OCI-M2 (cell line): Measurements from ENCODE around the gene ACSF3.
"Not testable (repeated sequence)": the region's sequence is repeated elsewhere in the genome, so short reads cannot be mapped to it uniquely, and the experiment has no call there.

Source experiments
- DNase-seq: peaks from one replicate; lab custom pipeline; 2025; ENCODE audit not compliant: unreplicated experiment; lab: John Stamatoyannopoulos, UW

Gene ACSF3

DNA sequence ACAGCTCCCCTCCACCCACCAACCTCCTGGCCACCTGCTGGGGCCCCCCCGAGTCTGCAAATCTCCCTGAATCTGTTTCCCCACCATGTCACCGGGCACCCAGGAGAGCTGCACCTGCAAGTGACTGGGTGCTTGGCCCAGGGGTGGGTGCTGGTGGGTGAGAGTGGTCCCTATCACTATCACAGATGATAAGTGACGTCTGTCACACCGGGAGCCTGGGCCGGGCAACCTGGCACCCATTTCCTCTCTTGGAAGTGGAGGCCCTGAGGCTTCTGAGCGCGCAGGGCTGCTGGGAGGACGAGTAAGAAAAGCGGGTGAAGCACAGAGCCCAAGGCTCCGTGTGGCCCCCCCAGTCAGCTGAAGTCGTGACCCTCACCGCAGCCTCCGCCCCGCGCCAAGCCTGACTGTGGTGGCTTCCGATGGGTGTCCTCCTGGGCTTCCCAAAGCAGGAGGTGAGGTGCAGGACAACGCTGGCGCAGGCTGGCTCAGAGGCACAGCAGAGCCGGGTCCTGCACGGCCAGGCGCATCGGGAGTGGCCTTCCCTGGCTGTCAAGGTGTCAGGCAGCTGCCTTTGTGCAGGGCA, 21.0 kb upstream of the ACSF3 start:
- DNase-seq, result no peak

DNA sequence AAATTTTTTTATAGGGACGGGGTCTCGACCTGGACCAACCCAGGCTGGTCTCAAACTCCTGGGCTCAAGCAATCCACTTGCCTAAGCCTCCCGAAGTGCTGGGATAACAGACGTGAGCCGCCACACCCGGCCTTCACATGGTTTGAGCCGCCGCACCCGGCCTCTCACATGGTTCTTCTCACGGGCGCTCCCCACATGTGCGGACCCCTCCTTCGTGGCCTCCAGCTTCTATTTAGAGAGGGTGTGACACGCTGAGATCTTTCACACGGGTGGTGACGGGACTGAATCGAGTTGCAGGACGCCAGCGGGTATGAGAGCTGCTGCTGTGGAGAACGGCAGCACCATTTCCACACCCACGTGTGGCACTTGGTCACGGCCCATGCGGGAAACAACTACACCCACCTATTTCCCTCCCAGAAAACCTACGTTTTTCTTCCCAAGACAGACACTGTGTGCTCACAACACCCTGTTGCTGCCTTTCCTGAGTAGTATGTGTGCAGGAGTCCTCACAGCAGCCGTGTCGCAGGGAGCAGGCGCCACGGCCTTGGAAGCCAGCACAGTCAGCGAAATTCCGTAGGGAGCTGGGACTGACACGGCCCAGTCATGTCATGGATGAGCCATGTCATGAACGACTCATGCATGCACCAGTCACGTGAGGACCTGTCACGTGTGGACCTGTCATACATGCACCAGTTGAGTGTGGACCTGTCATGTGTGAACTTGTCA, 20.1 kb upstream of the ACSF3 start:
- no peak for DNase-seq

DNA sequence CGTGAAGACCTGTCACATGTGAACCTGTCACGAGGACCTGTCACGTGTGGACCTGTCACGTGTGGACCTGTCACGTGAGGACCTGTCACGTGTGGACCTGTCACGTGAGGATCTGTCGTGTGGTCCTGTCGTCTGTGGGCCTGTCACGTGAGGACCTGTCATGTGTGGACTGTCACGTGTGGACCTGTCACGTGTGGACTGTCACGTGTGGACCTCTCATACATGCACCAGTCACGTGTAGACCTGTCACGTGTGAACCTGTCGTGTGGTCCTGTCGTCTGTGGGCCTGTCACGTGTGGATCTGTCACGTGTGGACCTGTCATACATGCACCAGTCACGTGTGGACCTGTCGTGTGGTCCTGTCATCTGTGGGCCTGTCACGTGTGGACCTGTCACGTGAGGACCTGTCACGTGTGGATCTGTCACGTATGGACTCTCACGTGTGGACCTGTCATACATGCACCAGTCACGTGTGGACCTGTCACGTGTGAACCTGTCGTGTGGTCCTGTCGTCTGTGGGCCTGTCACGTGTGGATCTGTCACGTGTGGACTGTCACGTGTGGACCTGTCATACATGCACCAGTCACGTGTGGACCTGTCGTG, 19.5 kb upstream of the ACSF3 start:
- DNase-seq, result not testable (repeated sequence)

DNA sequence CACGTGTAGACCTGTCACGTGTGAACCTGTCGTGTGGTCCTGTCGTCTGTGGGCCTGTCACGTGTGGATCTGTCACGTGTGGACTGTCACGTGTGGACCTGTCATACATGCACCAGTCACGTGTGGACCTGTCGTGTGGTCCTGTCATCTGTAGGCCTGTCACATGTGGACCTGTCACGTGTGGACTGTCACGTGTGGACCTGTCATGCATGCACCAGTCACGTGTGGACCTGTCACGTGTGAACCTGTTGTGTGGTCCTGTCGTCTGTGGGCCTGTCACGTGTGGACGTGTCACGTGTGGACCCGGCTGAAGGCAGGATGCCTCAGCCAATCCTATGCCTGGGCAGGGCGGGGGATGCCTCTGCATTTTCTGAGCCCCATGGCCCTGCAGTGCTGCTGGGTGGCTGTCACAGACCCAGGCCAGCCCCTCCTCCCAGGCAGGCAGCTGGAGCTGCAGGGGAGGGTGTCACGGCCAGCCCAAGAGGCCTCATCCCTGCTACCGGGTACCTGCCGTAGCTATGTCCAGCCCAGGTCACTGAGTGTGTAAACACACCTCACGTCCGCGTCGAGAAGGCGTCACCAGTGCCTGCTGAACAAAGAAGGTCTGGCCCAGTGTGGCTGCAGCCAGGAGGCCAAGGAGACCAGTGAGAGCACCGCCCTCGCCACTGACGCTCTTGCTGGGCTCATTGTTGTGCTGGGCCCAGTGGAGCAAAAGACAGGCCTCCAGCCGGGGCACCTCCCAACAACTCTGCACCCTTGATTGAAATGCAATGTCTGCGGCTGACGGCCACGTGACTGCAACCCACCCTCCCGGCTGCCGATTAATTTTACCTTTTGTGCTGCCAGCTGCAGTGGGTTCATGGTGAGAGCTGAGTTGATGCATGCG, 18.6 kb upstream of the ACSF3 start:
- DNase-seq, result no peak

DNA sequence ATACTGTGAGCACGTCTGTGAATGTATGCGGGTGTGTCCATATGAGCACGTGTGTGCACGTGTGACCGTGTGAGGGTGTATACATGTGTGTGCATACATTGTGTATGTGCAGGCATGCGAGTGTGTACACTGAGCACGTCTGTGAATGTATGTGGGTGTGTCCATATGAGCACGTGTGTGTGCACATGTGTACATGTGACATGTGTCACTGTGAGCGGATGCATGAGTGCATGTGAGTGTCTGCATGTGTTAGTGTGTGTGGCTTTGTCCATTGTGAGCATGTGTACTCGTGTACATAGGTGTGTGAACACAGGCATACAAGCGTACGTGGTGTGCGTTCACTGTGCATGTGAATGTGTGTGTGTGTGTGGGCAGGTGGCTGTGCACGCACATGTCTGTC, 17.5 kb upstream of the ACSF3 start:
- DNase-seq, result no peak

- no peak for DNase-seq
These were observed 16.6 kb upstream of the ACSF3 start for GRCh38 chr16:89077076-89077475.

DNA sequence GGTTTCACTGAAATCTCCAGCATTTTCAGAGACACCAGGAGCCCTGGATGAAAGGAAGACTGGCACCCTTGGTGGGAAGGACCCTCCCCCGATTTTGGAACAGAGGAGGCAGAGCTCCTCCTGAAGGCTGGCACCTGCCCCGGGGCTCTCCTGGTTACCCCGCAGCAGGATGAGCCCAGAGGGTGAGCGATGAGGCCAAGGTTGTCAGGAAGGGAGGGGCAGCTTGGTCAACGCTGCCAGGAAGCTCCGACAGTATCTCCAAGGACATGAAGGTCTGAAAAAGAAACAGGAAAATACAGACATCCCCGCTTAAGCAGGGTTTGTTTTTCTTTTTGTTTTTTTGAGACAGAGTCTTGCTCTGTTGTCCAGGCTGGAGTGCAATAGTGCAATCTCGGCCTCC, 15.5 kb upstream of the ACSF3 start:
- no peak for DNase-seq

DNA sequence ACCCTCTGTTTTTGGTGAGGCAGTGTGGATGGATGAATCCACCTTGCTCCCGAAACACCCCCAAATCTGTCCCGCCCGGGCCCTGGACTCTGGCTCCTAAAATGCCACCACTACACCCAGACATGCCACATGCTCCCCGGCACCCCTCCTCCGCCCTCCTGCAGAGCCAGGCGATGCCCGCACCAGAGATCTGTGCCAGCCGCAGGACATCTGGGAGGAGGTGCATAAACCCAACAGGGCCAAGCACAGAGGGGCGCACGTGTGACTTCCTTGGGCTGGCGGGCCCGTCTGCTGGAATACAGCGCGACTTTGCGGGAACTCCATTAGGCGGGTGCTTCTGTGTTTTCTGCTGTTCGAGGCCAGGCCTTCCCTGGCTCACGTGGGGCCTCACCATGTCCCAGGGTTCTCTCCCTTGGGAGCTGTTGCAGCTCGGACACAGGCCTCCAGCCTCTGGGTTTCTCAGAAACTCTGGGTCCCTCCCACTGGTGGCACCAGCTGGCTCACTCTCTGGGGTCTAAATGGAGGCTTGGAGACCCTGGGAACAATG, 14.1 kb upstream of the ACSF3 start:
- no peak for DNase-seq

- DNase-seq, result no peak
These were observed 13.3 kb upstream of the ACSF3 start for GRCh38 chr16:89080196-89080853.

- DNase-seq, result no peak
These were observed 12.1 kb upstream of the ACSF3 start for GRCh38 chr16:89081556-89081955.

DNA sequence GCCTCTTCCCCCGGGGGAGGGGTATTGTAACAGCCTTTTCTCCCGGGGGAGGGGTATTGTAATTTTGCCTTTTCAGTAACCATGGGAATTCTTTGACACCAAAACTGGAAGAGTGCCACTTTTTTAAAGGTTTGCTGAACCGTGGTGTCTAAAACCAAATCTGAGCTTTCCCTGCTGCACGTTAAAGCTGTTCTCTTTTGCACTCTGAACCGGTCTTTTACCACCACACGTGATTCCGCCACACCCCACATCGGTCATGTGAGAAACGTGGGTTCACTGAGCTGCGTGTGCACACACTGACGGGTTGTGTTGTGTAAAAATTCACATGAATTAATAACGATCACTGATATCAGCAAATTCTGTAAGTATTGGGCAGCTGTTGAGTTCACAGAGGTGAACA, 9.2 kb upstream of the ACSF3 start:
- DNase-seq, result no peak

DNA sequence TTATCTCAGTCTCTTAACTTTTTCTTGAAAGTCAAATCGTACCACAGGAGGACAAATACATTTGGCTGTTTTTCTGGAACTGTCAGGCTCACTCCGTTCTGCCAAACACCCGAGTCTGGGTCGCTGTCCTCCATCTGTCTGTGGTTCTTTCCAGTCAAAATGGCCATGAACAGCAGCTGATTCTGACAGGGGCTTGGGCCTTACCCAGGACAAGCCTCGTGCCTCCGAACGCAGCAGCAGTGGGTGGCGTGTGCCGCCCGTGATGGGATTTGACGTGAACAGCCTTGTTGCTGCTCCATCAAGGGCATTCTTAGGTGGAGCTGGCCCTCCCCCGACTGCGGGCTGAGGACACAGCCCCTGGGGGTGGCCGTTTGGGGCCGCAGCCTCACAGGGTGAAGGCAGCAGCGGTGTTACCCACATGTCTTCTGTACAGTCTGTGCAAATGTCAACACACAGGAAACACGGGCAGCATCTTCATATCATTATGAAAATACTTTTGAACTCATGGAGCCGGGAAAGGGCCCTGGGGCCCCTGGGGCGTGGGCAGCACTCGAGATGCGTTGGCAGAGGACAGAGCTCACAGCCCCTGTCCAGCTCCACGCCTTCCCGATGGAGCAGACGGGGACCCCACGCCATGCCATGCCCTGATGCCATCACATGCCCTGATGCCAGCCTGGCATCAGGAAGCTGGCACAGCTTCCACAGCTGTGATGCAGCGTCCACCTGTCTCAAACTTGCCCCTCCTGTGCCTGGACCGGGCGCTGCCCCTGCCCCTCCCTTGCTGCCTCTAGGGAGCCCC, 8.6 kb upstream of the ACSF3 start:
- DNase-seq, result no peak

DNA sequence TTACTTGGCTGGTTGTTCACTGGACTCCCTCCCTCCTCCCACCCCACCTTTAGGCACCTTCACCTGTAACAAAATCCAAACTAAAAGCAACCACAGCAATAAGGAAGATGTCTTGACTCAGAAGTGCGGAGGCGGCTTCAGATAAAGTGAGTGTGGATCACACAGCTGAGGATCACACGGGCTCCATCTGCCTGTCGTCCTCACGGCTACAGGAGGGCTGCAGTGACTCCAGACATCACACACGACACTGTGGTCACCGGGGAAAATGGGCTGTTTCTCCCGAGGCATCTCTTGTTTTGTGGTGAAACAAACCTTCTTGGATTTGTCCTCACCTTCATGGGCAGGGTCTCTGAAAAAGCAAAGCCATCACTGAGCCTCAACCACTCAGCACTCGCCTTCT, 7.9 kb upstream of the ACSF3 start:
- DNase-seq, result no peak

DNA sequence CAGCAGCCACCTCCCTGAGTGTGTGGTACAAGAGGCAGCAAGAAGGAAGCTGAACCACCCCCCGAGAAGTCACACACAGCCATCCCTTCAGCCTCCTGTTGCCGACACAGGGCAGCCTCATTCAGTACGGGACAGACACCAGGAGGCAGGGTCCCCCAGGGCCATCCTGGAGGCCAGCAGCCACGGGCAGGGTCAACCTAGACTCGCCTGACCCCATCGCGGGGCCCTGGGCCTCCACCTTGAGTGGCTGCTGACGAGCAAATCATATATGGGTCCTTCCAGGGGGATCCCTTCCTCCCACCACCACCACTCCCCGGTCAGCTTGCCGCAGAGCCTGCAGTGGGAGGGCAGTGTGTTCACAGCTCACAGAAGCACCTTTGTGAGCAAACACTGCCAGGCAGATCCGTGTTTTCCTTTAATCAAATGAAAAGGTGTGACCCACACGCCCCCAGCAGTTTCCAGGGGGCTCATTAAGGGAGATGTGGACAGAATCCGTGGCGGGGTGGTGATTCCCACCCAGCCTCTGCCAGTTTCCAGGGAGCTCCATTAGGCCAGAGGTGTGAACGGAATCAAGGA, 5.6 kb upstream of the ACSF3 start:
- DNase-seq, result no peak

DNA sequence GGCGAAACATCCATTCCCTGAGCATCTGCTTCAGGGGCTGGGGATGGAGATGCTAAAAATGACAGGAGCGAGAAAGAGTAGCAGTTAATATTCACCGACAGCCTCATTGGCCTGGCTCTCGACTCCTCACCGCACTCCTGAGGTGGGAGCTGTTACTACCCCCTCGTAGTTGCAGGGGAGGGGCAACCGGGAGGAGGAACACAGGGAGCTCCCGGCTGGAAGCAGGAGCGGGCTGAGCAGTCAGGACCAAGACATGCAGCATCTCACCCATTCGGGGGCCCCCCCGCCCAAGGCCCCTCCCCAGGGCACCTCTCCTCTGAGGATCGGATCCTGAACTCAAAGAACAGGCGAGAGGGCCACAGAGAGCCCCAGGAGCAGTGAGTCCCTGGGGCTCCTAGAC, 4.5 kb upstream of the ACSF3 start:
- DNase-seq, result no peak

DNA sequence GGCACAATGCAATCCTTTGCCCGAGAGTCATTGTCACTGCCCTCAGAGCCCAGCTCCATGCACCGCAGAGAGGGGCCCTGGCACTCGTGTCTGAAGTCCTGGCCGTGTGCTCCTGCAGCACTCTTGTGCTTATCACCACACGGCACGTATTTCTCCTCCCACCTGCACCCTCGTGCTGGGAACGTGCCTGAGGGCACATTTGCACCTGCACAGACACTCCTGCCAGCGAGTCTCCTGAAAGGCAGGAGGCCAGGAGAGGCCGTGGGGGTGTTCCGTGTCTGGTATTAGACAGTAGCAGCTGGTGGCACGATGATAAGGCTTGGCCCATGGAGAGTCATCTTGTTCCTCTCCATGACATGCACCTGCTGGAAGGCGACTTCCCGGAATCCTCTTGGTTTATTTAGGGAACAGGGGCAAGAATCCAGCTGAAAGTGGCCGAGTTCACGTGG, 3.4 kb upstream of the ACSF3 start:
- DNase-seq, result no peak

DNA sequence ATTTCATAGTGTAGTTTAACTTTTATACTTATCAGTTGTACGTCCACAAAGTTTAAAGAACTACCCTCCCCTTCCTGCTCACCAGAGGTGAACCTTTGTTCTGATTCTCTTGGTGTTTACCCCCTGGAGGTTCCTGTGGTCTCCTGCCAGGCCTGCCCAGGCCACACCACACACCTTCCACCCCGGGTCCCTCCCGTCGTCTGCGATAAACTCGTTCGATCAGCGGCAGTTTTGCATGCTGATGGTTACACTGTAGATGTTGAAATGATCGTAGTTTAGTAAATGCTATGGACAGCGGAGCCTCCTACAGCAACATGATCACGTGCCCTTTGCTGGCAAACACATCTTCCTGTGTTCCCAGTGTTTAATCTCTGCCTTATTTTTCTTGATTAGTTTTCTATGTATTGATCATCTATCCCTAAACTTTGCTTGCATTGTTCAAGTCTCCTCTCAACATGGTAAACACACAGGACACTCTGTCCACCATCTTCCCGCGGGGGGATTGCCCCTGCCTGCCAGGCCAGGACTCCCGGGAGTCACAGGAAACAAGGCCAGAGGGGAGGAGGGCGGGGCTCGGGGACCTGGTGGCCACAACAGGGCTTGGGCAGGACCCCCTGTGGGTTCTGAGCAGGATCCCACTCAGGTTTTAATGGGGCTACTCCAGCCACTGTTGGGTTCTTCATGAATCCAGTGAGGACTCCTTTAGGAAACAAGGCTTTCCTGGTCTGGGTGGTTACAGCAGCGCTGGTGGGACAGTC, 2.8 kb upstream of the ACSF3 start:
- no peak for DNase-seq

DNA sequence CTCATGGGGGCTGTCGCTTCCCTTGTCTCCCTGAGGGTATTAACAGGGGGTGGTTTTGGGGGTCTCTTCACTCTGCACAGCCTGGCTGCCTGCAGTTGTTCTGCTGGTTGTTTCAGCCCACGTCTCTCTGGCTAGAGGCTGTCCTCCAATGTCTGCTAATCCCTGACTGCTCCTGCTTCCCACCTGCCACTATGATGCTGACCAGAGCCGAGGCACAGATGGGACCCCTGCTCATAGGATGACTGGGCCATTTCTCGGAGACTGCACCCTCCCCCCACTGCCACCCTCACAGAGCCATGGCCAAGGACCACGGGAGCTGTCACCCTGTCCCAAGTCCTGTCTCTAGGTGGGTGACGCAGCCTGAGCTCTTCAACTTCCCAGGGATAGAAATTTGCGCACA, 1.6 kb upstream of the ACSF3 start:
- no peak for DNase-seq

- DNase-seq, result not testable (repeated sequence)
These were observed 425 bp upstream of the ACSF3 start for GRCh38 chr16:89093252-89093601.
